ENCODE data around the gene TRIM29.

GRCh38 chr11:120128392-120129119, 9.4 kb downstream of the TRIM29 start:
- TF ChIP-seq CTCF (conservative IDR thresholded peaks at IDR 0.05; ENCODE audit: low read depth in 2 of 2): no peak
- TF ChIP-seq POLR2AphosphoS5 (IDR thresholded peaks at IDR 0.05; ENCODE audit: low read depth): no peak
- TF ChIP-seq ZNF114 (CRISPR knock-in tag; IDR thresholded peaks at IDR 0.05): no peak
- no peak for TF ChIP-seq STAT1 (IDR thresholded peaks at IDR 0.05; ENCODE audit: unreplicated experiment)
- TF ChIP-seq CREB1 (CRISPR knock-in tag; IDR thresholded peaks at IDR 0.05; ENCODE audit: low read depth): no peak
- TF ChIP-seq JUNB (IDR thresholded peaks at IDR 0.05; ENCODE audit: unreplicated experiment): no peak
- TF ChIP-seq EZH2 (IDR thresholded peaks at IDR 0.05; ENCODE audit: low read depth, unreplicated experiment): no peak
- TF ChIP-seq REST (IDR thresholded peaks at IDR 0.05; ENCODE audit: unreplicated experiment): no peak
- TF ChIP-seq ZNF331 (CRISPR knock-in tag; IDR thresholded peaks at IDR 0.05; ENCODE audit: low read depth): no peak
- no peak for TF ChIP-seq ETS1 (IDR thresholded peaks at IDR 0.05)
- TF ChIP-seq EZH2phosphoT487 (IDR thresholded peaks at IDR 0.05; ENCODE audit: unreplicated experiment): no peak
